ENCODE data around the gene CAND2.
"Not testable (repeated sequence)": the region's sequence is repeated elsewhere in the genome, so short reads cannot be mapped to it uniquely, and the experiment has no call there.

The CAND2 gene

DNA sequence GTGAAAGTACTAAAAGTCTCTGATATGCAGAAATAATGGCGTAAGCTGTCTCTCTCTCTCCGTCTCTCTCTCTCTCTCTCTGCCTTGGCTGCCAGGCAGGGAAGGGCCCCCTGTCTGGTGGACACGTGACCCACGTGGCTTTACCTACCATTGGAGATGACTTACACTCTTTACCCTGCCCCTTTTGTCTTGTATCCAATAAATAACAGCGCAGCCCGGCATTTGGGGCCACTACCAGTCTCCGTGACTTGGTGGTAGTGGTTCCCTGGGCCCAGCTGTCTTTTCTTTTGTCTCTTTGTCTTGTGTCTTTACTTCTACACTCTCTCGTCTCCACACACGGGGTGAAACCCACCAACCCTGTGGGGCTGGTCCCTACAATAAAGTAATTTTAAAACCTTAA, 25.2 kb upstream of the CAND2 start:
- DNase-seq (ENCODE audit: low spot score) = no peak

DNA sequence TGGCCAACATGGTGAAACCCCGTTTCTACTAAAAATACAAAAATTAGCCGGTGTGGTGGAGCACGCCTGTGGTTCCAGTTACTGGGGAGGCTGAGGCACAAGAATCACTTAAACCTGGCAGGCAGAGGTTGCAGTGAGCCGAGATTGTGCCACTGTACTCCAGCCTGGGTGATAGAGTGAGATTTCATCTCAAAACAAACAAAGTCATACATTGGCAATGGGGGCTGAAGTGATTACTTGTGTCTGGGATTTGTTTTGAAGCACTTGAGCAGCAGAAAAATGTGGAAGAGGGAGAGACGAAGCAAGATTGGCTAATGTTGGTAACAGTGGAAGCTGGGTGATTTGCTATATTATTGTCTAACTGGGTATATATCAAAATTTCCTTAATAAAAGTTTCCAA, 24.0 kb upstream of the CAND2 start:
- DNase-seq (ENCODE audit: low spot score) = no peak

DNA sequence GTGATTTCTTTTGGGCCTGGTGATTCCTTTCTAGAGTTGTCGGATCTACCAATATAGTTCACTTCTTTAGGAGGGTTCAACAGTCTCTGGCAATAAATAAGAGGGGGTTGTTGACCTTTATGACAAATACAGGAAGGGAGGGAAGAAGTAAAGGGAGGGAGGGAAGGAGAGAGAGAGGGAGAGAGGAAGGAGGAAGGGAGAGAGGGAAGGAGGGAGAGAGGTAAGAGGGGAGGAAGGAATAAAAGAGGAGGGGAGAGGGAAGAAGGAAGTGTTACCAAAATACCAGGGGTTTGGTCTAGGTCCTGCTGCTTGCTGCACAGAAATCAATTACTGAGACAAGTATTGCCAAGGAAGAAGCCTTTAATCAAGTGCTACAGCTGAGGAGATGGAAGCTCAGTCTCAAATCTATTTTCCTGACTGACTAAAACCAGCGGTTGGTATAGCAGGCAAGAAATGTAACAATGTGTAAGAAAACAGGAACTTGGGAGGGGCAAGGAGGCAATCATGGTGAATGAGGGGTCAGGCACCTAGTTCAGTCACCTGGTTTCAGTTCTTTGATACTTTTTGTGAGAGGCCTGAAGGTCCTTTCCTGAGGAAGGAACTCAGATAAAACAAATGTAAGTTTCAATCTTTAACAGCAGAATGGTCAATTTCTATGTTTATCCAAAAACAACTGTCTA, 23.3 kb upstream of the CAND2 start:
- DNase-seq (ENCODE audit: low spot score) = no peak

DNA sequence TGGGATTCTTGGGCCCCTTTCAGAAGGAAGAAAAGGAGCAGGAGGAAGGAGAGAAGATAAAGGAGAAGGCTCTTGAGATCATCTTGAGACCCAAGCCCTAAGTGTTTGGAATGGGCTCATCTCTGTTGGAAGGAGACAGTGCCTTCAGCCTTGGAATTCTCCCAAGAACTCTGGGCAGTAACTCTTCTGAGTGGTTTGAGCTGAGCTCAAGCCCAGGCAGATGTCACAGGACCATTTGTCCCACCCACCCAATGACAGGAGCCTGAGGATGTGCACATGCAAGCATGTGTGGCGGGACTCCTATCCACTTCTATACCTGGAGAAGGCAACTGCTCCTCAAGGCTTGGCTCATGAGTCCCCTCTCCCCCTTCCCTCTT, 22.8 kb upstream of the CAND2 start:
- DNase-seq (ENCODE audit: low spot score) = no peak

DNA sequence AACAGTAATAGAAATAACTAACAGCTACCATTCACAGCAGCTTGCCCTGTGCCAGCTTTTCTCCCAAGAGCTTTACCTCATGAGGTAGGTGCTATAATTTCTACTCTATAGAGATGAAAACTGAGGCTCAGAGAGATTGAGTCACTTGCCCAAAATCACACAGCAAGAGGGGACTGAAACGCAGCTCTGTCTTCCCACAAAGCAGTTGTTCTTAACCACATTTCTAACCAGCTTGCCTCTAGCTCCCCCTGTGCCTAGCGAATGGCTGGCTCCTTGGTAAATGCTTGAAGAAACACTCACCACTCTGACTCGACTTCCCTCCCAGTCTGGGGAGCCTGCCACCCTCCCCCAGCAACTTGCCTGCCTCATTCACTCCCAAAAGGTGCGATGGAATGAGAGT, 21.9 kb upstream of the CAND2 start:
- no peak for DNase-seq (ENCODE audit: low spot score)

DNA sequence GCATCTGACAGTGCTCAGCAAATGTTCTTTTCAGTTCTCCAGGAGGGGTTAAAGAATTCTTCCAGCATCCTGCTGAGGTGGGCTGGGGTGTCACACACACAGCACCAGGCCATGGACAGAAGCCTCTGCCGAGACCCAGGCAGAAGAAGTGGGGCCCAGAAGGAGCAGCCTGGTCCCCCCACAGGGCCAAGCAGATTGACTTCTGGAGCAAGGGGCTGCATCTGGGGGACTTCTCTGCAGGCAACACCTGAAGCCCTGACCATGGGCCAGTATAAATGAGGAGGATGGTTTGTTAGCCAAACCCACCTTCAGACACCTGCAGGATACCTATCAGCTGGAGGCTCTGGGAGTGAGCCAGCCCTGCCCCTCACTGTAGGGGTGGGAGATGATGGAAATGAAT, 21.3 kb upstream of the CAND2 start:
- no peak for DNase-seq (ENCODE audit: low spot score)

DNA sequence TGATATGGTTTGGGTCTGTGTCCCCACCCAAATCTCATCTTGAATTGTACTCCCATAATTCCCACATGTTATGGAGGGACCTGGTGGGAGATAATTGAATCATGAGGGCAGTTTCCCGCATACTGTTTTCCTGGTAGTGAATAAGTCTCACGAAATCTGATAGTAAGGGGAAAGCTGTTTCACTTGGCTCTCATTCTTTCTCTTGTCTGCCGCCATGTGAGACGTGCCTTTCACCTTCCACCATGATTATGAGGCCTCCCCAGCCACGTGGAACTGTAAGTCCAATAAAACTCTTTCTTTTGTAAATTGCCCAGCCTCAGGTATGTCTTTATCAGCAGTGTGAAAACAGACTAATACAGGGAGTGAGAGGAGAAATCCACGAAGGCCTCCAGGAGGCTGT, 20.5 kb upstream of the CAND2 start:
- DNase-seq (ENCODE audit: low spot score) = not testable (repeated sequence)

DNA sequence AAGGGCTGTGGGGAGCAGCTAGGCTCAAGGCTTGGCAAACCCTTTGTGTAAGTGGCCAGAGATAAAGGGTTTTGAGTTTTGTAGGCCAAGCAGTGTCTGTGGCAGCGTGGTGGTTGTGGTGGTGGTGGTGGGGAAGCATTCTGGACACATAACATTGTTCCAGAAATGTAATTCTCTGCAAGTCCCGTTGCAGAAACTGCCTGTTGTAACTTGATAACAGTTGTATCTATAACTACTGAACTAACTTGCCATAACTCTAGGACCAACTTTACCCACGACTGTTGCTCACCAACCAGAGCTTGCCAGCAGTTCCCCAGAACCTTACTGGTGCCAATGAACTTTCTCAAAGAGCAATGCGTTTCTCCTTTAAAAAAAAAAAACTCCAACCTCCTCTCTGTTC, 19.3 kb upstream of the CAND2 start:
- no peak for DNase-seq (ENCODE audit: low spot score)

DNA sequence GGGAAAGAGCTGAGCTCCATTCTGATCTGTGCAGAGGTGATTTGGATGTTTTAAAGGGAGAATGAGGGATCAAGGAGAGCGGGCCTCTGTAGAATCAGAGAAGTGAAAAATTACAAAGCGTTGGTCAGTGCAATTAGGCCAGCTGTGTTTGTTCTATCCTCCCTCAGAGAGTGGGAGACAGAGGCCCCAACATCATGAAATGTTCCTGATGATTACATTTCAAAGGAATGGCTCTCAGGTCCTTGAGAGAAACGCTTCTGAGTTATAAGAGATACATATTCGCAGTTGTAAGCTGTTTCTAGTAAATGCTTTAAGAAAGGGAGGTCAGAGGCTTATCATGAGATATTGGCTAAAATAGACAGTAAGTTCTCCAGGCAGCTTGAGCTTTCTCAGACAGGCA, 15.7 kb upstream of the CAND2 start:
- DNase-seq (ENCODE audit: low spot score) = no peak

DNA sequence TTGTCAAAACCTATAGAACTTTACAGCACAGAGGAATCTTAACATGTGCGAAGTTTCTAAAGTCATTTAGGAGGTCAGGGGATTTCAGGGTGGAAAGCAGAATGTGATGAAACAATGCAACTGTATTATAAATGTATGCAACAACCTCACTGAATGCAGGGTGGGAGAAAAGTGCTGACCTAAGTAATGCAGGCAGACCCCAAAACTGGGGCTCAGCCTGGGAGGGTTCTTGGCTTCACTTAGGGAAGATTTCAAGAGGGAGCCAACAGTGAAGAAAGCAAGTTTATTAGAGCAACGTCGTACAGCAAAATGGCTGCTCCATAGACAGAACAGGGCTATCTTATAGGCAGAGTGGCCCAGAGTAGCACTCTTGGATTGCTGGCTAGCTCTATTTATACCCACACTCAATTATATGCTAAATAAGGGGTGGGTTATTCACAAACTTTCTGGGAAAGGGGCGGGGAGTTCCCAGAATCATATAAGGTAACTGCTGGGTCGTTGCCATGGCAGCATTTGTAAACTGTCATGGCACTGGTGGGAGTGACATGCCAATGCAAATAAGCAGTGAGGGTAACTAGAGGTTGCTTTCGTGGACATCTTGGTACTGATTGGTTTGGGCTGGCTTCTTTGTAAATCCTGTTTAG, 14.2 kb upstream of the CAND2 start:
- peak; percentile 36 for DNase-seq (ENCODE audit: low spot score)

DNA sequence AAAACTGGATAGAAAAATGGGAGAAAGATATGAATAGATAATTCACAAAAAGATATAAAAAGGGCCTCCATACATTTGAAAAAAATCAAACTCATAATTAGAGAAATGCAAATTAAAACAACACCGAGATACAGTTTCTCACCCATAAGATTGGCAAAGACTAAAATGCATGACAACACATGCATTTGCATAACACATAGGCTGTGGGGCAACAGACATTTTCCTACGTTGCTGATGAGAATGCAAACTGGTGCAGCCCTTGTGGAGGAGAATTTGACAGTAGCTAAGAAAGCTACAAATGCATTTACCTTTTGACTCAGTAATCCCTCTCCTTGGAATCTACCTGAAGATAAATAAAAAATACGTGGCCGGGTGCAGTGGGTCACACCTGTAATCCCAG, 11.4 kb upstream of the CAND2 start:
- no peak for DNase-seq (ENCODE audit: low spot score)

DNA sequence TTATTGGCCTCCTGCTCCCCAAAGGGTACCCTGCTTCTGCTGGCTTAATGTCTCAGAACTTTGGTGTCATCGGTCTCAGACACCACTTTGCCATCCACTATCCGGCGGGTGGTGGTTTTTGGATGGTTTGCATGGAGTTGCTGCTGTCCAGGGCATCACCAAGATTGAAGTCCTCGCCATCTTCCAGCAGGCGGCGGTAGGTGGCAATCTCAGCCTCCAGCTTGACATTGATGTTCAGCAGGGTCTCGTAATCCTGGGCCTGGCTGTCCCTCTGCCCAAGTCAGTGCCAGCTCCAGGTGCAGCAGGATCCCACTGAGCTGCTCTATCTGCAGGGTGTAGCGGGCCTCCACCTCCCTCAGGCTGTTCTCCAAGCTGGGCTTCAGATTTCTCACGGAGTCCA, 9.1 kb upstream of the CAND2 start:
- DNase-seq (ENCODE audit: low spot score) = not testable (repeated sequence)

DNA sequence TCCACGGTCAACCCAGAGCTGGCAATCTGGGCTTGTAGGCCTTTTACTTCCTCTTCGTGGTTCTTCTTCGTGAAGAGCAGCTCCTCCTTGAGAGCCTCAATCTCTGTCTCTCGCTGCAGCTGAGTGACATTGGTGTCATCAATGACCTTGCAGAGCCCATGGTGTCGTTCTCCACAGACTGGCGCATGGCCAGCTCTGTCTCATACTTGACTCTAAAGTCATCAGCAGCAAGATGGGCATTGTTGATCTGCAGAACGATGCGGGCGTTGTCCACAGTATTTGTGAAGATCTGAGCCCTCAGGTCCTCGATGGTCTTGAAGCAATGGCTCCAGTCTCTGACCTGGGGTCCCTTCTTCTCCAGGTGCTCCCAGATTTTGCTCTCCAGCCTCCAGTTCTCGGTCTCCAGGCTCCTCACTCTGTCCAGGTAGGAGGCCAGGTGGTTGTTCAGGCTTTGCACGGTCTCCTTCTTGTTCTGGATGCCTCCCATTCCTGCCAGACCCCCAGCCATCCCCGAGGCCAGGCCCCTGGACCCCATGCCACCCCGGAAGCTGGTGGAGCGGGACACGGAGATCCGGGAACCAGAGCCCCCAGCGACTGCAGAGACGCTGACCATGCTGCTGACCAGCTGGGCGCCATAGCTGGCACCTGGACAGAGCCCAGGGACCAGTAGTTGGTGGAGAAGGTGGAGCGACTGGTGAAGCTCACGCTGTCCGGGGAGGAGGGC, 8.4 kb upstream of the CAND2 start:
- not testable (repeated sequence) for DNase-seq (ENCODE audit: low spot score)

DNA sequence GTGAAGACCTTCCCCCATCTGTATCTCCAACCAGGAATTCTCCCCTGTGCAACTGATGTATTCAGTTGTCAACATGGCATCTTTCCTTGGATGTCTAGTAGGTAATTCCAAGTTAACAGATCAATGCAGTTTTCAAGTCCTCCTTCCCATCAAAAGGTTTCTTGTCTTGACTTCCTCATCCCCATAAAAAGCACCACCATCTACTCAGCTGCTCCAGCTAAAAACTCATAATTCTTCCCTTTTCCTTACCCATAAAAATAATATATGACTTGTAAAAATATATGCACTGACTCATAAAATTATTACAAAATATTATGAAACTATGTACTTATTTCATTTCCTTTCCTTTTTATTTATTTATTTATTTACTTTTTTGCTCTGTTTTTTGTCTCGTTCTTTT, 5.0 kb upstream of the CAND2 start:
- no peak for DNase-seq (ENCODE audit: low spot score)

DNA sequence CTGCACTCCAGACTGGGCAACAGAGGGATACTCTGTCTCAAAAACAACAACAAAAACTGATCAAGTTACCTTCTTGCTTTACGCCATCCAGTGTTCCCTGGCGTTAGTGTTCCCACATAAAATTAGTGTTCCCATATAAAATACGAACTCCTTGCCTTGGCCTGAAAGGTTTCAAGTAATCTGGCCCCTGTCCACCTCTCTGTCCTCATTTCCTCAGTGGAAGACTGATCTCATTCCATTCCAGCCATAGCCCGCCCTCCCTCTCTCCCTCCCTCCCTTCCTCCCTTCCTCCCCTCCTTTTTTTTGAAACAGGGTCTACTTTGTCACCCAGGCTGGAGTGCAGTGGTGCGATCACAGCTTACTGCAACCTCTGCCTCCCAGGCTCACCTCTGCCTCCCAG, 2.8 kb upstream of the CAND2 start:
- no peak for DNase-seq (ENCODE audit: low spot score)

DNA sequence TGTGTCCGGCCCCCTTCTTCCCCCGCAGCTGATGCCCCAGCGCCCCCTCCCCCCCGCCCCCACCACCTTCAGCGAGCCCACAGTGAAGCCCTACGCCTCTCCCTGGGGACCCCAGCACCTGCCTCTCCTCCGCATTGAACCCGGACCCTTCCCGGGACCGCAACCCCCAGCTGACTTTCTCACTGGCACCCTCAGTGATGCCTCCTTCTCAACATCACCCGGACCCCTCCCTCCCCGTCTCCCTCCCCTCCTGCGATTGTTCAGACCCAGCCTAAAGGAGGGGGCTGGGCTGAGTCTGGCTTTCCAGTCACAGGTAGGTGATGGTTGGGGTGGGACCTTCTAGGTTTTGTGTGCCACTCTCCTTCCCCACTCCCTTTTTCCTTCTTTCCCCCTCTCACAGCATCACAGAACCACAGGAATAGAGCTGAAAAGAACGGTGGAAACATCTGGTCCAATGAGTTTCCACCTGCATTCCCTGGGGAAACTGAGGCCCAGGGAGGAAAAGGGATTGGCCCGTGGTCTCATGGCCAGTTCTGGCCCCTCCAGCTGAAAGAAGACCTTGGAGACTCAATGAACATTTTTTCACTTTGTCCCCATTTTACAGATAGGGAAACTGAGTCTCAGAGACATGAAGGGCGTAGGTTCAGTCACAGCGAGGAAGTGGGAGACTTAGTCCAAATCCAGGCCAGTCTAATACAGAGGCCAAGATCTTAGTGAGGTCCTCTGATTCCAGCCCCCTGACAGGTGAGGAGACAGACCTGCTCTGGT, 828 bp downstream of the CAND2 start:
- DNase-seq (ENCODE audit: low spot score) = no peak

DNA sequence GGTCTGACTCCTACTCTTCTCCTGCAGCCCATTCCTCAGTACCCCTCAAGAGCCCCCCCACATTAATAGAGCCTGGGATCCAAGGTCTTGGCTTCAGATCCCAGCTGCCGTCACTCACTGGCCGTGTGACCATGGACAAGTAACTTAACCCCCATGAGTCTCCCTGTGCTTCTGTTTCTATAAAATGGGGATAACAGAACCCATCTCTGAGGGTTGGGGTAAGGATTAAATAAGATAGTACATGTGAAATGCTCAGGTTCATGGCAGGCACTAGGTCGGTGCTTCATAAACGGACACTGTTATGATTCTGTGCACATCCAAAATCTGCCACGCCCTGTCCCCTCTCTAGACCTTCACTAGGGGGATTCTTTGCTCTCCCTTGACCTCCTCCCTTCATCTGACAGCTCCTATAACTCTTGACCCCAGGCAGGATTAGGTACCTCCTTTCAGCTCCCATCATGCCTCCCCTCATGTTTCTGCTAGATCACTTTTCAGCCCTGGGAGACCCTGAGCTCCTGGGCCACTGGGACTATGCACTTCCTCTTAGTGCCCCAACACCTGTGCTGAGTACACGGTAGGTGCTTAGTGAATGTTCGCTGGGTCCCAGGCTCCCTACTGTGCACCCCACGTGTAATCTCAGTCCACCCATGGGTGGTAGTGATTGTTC, 1.5 kb downstream of the CAND2 start:
- DNase-seq (ENCODE audit: low spot score) = no peak

DNA sequence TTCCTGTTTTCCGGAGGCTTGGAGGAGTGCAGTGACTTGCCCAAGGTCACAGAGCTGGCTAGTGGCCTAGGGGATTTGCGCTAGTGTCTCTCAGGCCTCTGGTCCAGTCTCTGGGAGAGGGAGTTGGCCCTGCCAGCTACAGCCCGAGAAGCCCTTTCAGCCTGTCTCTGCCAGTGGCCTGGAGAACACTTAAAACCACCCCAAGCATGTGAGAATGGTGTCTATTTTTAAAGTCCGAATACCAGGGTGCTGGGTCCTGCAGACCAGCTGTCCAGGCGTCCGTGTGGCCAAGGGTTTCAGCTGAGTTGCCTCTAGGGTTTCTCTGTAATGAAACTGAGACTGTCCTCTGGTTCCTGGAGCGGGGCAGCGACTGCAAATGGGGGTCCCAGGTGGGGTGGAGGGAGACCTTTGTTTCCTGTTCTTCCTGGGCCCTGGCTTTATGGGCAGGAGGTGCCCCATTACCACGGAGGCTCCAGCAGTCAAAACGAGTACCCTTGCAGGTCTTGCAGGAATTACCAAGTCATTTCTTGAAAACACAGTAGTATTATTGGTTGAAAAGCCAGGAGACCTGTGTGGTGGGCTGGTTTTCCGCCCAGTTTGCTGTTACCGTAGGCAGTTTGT, 2.2 kb downstream of the CAND2 start:
- no peak for DNase-seq (ENCODE audit: low spot score)

DNA sequence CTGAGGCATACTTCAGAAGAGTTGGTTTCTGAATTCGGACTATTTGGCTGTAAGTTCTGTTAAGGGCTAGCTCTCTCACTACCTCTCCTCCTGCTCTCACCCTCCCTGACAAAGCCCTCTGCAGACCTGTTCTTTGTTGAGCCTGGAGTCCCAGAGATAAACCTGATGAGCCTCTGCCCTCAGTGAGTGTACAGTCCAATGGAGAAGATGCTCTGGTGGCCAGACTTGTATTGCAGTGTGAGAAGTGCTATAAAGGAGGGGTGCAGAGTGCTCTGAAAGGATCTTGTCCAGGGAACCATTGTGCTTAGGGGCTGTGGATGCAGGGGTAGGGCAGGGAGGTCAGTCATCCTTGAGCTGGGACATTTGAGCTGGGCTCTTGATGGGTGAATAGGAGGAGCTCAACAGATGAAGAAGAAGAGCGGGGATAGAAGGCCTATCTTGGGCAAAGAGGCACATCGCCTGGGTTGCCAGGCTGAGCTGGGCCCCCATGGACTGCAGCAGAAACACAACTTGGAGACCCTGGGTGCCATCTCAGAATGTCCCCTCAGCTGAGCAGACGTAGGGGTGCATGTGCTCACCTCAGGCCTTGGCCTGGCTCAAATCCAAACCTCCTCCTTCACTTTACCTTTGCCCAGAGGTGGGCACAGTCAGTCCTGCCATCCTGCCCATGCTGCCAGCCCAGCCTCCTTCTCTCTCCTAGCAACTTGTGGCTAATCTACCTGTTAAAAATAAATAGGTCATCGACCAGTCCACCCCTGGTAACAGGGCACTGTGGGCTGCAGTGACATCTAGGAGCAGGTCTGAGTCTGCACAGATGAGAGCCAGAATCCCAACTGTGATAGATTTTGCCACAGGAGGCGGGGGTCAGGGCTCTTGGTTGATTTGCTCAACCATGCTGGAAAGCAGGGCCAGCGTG, 3.3 kb downstream of the CAND2 start:
- DNase-seq (ENCODE audit: low spot score) = no peak

DNA sequence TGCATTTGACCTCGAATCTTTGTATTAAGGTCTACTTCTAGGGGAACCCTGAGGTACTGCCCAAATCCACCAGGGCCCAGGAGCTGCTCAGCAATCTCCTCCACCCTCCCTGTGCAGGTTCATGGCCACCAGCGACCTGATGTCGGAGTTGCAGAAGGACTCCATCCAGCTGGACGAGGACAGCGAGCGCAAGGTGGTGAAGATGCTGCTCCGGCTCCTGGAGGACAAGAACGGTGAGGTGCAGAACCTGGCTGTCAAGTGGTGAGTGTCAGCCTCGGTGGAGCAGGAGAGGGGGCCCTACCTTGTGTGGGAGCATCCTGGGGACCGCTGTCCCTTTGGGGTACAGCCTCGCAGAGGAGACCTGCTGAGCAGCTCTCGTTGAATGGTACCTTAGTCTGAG, 6.9 kb downstream of the CAND2 start:
- DNase-seq (ENCODE audit: low spot score) = no peak

DNA sequence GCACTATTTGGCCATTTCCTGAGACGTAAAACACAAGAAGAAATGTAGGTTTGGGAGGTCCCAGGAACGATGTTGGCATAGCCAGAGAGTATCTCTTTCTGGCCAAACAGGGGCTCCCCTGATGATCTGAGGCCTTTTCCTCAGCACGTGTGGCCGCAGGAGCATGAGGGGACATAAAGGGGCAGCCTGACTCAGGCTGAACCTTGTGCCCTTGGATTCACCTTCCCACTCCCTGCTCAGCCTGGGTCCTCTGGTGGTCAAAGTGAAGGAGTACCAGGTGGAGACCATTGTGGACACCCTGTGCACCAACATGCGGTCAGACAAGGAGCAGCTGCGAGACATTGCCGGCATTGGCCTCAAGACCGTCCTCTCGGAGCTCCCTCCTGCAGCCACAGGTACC, 10.6 kb downstream of the CAND2 start:
- DNase-seq (ENCODE audit: low spot score) = no peak
